Measurements from ENCODE around the gene MTAP.

MTAP gene

DNA sequence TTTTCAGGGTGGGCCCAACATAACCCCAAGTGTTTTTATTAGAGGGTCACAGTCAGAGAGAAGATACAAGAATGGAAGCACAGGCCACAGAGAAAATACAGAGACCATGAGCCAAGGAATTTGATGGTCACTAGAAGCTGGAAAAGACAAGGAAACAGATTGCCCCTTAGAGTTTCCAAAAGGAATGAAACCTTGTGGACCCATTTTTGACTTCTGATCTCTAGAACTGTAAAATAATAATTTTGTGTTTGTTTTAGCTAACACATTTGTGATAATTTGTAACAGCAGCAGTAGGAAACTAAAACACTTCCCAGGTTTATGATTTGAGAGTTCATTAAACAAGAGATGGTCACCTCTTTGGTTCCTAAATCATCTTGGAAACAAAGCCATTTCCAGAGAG, 169.9 kb downstream of the MTAP start:
- no peak for FAIRE-seq

DNA sequence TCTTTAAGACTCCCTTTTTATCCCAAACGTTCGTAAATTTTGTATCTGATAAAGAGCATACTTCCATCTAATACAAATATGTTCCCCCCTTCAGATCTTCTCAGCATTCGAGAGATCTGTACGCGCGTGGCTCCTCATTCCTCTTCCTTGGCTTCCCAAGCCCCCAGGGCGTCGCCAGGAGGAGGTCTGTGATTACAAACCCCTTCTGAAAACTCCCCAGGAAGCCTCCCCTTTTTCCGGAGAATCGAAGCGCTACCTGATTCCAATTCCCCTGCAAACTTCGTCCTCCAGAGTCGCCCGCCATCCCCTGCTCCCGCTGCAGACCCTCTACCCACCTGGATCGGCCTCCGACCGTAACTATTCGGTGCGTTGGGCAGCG, 171.9 kb downstream of the MTAP start:
- no peak for FAIRE-seq

GRCh38 chr9:21974722-21975409, 172.4 kb downstream of the MTAP start:
- no peak for FAIRE-seq

DNA sequence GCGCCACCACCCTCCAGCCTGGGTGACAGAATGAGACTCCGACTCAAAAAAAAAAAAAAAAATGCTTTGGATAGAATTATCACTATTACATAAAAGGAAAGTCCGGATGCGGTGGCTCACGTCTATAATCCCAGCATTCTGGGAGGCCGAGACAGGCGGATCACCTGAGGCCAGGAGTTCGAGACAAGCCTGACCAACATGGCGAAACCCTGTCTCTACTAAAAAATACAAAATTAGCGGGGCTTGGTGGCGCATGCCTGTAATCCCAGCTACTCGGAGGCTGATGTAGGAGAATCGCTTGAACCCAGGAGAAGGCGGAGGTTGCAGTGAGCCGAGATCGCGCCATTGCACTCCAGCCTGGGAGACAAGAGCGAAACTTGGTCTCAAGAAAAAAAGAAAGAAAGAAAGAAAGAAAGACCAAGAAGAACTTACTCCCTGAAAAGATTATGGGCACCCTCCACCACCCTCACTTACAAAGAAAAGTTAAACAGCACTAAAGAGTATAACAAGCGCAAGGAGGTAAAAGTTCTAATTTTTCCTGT, 174.0 kb downstream of the MTAP start:
- FAIRE-seq = no peak

GRCh38 chr9:21982391-21982790, 180.0 kb downstream of the MTAP start:
- FAIRE-seq = no peak

DNA sequence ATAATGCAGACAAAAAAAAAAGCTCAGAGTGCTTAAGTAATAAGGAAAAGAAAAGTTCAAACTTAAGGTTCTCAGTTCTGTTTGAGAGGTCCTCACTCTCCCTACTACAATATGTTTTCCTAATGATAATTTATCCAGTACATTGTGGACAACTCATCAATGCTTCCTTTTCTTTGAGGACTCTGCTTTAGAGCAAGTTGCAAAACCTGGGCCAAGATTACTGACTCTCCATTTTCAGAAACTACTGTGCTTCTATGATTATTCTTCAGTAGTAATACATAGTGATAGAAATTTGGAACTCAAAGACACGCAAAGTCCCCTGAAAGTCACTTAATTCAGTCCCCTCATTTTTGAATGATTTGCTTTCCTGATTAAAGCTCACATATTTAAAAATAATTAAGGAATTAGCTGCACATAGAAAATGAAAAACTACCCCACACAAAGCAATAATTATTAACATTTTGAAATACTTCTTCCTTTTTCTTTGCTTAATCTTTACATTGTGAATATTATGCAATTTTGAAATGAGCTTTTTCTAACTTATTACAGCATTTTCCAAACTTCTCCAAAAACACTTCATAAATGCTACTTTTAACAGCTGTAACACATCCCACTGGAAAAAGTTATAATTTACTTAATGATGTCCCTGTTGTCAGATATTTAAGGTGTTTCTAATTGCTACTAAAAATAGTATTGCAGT, 180.6 kb downstream of the MTAP start:
- no peak for FAIRE-seq

DNA sequence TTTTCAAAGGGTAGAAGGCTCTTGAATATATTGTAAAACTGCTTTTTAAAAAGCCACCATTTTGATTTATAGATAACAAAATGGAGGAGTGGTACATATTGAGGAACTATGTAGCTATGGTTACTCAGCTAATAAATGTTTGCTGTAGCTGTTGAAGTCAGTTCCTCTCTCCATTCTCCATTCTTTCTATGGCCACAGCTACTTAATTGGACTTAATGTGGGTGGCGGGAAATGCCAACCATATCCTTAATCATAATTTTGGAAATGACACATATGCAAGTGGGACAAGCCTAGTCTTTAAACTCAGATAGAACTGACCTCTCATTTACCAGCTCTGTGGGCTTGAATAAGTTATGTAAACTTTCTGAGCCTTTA, 181.1 kb downstream of the MTAP start:
- no peak for FAIRE-seq

DNA sequence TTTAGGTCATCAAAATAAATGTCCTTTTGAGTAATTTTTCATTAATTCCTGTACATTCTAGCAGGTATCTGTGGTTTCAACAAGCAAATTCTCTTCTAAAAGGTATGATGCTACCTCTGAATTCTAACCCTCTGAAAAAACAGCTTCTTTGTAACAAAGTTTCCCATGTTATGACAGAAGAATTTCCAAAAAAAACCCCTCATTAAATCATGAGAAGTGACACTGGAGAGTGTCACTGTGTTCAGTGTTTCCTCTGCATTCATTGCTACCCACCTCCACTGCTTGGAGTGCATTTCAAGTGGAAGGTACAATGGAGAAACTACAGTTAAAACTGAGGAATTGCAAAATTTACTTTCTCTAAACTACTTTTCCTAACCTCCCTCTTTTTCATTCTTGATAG, 181.7 kb downstream of the MTAP start:
- no peak for FAIRE-seq

GRCh38 chr9:21985964-21986667, 183.7 kb downstream of the MTAP start:
- FAIRE-seq = no peak

All from TTC549 (cell line).